Measurements from ENCODE around the gene THOC7. TPM values are rescaled to one million over a fixed set of nuclear protein-coding genes. Genes with fewer than 3 reads are reported as not detected.

Gene THOC7
- total RNA-seq, result 58.3 and 59.1 TPM in 2 replicates

DNA sequence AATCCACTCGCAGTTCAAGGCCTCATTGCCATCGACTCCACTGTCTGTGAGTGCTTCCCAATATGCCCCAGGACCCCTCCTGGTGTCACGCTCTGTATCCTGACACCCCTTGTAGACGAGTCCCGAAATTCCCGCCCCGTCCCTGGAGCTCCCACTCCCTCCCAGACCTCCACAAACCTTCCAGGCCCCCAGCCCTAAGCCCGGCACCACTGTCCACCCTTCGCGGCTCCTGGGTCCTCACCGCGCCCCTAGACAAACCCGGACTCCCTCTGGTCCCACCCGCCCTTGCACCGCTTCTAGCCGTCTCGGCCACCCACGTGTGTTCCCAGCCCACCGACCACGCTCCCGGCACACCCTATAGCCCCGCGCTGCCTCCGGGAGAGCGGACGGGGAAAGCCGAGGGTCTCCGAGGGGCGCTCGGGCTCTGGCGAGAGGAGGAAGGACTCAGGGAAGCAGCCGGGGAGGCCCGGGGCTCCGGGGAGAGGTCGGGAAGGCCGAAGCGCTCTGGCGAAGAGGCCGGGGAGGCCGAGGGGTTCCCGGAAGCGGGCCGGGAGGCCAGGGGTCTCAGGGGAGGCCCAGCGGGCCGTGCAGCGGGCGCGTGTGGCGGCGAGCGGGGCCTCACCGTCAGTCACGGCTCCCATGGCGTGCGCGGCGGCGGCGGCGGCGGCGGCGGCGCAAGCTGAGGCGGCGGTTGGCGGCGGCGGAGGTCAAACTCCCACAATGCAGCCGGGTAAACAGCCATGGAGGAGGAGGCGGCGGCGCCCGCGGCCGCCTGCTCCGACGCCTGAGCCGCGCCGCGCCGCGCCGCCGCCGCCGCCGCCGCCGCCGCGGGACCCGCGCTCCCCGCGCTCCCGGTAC is at the start of gene THOC7, which contains the start of gene ATXN7:
THOC7 (minus strand) TSS at position 656 of the 858 bp plus-strand sequence; CDS start at position 641, 15 bp downstream.
ATXN7 (plus strand) TSS at position 718 of the 858 bp plus-strand sequence. CDS start 48,732 bp downstream, outside the sequence.
- DNase-seq (ENCODE audit: extremely low read depth, low read depth, low spot score), result no peak

- no peak for DNase-seq (ENCODE audit: extremely low read depth, low read depth, low spot score)
Measured at GRCh38 chr3:63912768-63913588, 49.4 kb upstream of the THOC7 start.

DNA sequence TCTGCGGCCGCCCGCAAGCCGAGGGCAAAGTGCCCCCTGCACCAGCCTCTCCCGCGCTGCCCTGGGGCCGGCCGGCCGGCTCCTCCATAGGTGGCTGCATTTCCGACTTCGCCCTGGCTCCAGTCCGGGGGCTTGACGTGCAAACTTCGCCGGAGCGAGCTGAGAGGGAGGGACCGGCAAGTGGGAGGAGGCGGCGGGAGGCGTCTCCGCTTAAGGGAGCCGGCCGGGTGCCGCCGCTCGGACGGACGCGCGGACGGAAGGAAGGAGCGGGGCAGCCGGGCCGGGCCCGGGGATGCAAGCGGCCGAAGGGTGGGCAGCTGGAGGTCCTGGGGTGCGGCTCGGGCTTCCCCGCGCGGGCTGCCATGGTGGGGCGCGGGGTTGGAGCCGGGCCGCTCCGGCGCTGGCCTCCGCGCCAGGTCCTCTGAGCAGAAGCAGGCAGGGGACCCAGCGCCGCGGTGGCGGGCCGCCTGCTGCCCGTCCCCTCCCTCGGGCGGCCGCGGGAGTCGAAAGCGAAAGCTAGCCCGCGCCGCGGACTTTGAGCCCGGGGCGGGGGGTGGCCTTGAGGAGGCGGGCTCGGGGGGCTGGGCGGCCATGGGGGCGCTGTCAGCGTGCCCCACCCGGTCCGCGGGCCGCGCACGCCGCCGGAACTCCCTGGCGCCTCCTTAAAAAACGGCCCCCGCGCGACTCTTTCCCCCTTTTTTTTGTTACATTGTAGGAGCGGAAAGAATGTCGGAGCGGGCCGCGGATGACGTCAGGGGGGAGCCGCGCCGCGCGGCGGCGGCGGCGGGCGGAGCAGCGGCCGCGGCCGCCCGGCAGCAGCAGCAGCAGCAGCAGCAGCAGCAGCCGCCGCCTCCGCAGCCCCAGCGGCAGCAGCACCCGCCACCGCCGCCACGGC is 48.5 kb upstream of the THOC7 start, which contains the start of gene SCAANT1:
SCAANT1 (minus strand) TSS at position 511 of the 895 bp plus-strand sequence.
- DNase-seq (ENCODE audit: extremely low read depth, low read depth, low spot score), result no peak

DNA sequence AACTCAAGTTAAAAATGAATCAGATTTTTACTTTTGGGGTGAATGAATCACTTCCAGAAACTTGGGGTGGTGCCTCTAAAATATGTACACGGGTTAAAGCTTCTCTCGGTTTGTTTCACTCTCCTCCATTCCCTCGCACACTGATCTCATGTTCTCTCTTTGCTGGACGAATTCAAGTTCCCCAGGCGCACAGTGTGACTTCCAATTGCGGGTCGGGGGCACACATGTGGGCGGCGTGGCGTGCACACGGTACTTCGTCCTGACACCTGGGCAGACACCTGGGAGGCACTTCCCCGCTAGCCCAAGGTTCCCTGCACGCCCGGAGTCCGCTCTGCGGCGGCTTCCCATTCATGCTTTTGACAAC is 47.9 kb upstream of the THOC7 start:
- no peak for DNase-seq (ENCODE audit: extremely low read depth, low read depth, low spot score)

- DNase-seq (ENCODE audit: extremely low read depth, low read depth, low spot score), result no peak
Measured at GRCh38 chr3:63910891-63911290, 47.3 kb upstream of the THOC7 start.

DNA sequence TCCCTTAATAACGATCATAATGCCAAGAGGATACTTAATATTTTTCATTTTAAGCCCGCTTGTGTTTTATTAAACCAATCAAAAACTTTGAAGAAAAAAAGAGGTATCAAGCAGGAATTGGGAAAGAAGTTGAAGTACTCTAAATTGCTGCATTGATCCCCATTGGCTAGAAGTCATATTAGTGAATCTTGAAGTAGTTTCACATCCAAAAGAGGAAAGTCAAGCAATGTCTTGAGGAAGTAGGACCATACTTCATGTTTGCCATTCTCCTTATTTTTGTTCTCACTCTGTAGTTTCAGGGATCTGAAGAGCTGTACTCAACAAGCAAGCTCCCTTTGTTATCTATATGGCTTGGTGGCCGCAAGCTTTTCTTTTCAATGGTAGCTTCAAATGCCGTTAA is 46.4 kb upstream of the THOC7 start:
- no peak for DNase-seq (ENCODE audit: extremely low read depth, low read depth, low spot score)

- DNase-seq (ENCODE audit: extremely low read depth, low read depth, low spot score), result no peak
Measured at GRCh38 chr3:63909431-63909830, 45.8 kb upstream of the THOC7 start.

DNA sequence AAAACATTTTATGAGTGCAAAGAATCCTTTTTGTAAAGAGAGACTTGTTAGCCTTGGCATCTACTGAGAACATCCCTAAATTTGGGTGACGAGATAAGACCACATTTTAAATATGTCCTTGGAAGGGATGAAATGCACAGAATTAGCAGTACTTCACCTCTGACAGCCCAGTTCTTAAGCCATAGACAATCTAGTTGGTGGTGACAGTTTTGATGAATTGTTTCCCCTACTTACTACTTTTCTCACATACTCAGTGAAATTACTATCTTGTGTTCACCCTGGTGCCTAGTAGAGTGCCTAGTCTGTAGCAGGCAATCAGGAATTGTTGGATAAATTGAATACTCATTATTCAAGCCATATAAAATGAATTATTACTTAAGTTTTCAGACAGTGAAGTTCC is 45.2 kb upstream of the THOC7 start:
- no peak for DNase-seq (ENCODE audit: extremely low read depth, low read depth, low spot score)

DNA sequence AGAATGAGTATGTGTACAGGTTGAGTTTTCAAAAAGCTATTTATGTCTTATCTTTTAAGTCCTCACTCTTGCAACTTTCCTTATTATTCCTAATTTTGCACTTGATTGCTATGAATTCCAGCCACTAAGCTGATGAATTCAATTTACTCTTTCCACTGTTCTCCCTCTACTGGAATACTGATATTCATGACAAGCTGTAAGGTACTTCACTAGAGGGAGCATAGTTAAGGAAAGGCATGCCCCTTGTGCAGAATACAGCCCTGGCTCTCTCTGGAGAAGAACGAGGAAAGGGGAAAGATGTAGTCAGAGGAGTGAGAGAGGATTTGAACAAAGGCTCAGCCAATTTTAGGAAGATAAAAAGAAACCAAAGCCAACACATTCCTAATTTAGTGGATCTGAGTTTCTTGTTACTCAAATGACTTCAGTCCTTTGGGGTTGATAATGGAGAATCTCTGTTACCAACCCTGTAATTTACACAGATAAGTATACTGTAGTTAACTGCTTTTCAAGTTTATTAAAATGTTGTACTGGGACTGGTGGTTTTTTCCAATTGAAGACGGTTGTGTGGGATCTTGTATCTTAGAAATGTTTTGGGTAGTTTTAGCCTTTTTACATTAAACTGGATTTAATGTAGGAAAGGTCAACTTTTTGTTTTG is 44.6 kb upstream of the THOC7 start:
- DNase-seq (ENCODE audit: extremely low read depth, low read depth, low spot score), result no peak

DNA sequence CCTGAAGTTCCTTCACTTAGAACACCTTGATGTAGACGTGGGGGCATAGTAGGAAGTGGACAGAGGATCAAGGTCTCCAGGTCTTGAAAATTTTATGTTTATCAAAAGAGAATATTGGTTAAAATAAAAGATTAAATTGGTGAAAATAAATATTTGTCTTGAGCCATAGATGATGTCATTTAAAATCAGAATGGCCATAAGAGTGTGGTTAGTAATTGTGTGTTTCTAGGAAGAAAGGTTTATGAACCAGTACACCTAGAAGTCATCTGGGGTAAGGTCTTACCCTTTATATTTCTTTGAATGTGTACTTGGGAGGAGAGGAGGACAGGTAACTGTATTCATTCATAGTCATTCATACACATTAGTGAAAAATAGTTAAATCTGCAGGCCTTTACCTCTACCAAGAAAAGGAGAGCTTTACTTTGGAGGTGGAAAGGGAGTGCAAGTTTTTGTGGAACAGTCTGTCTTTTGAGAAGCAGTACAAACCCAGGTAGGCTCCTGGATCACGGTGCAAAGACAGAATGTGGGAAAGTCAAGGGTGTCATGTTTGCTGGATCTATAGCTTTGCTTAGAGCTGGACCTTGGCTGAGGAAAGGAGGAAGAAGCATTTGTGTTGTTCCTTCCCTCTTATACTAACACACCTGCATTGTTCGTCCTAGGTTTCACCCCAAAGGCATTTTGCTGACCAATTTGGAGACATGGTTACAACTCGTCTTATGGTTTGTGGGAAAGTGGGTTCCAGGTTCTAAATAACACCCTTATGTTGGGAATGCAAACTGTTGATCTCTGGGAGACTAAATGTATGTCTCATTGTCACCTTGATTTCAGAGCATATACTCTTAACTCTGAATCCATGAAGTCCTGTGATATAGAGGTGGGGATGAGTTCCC is 42.4 kb upstream of the THOC7 start:
- no peak for DNase-seq (ENCODE audit: extremely low read depth, low read depth, low spot score)

DNA sequence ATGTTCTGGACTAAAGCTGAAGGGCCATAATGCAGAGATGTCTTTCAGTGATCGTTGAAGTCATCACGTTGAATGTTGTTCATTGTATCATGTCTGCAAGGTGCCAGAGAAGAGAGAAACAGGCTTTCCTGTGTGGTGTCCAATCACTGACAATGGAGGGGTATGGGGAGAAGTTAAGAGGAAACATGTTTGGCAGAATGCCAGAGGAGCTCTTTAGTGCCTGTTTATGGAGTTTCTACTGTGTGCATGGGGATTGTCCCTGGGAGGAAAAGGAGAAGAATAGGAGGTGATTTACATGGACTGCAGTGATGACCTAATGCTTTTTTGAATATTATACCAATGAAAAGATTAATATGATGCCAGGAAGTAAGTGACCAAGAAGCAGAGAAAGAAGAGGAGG is 36.9 kb upstream of the THOC7 start:
- DNase-seq (ENCODE audit: extremely low read depth, low read depth, low spot score), result peak; percentile 91

GRCh38 chr3:63900010-63900409 is 36.4 kb upstream of the THOC7 start:
- no peak for DNase-seq (ENCODE audit: extremely low read depth, low read depth, low spot score)

GRCh38 chr3:63896332-63897030 is 32.9 kb upstream of the THOC7 start:
- no peak for DNase-seq (ENCODE audit: extremely low read depth, low read depth, low spot score)

GRCh38 chr3:63895422-63896189 is 32.0 kb upstream of the THOC7 start:
- DNase-seq (ENCODE audit: extremely low read depth, low read depth, low spot score), result no peak

- DNase-seq (ENCODE audit: extremely low read depth, low read depth, low spot score), result no peak
Measured at GRCh38 chr3:63892773-63893352, 29.3 kb upstream of the THOC7 start.

DNA sequence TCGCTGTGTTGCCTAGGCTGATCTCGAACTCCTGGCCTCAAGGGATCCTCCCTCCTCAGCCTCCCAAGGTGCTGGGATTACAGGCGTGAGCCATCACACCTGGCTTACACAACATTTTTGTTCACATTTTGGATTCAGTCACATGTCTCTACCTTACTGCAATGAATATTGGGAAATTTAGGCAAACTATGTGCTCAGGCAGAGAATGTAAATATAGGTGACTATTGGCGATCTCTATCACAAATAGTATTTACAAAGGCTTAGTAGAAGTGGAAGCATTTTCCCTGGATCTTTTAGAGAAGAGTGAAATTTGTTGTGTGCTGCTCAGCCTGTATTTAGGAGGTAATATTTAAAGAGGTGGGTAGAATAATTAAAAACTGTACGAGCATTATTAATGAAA is 27.9 kb upstream of the THOC7 start:
- DNase-seq (ENCODE audit: extremely low read depth, low read depth, low spot score), result no peak

GRCh38 chr3:63886858-63887257 is 23.3 kb upstream of the THOC7 start:
- DNase-seq (ENCODE audit: extremely low read depth, low read depth, low spot score), result no peak

Measured in glomerular endothelial cell (primary cell).